GM19351 (cell line): ENCODE measurements around the gene SBK3.
"Not testable (repeated sequence)": the region's sequence is repeated elsewhere in the genome, so short reads cannot be mapped to it uniquely, and the experiment has no call there.

Experiments used
- ATAC-seq: cut with Tn5 transposase; IDR thresholded peaks from one replicate; pipeline ENCODE4 v1.9.1; 2021; ENCODE audit warnings: mild to moderate bottlenecking, moderate library complexity; ENCODE audit not compliant: unreplicated experiment

Gene SBK3

DNA sequence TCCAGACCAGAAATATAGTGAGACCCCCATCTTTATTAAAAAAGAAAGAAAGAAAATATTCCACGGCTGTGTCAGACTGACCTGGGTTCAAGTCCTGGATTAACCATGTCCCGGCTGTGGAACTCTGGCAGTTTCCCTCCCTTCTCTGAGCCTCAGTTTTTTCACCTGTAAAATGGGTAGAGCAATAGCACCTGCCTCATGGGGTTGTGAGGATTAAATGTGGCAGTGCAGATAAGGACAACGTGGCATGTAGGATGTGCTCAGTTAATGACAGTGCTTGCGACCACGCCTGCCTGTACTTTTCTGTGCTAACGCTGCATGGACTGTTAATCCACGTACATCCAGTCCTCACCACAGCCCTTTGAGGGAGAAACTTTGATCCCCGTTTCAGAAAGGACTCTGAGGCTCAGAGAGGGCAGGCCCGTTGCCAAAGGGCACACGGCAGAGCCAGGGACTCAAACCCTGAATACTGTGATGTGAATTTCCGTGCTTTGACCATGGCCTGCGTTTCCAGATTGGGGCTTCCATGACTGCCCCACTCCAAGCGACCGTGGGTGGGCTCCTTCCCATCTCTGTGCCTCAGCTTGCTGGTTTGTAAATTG is 24.6 kb downstream of the SBK3 start:
- ATAC-seq: no peak

DNA sequence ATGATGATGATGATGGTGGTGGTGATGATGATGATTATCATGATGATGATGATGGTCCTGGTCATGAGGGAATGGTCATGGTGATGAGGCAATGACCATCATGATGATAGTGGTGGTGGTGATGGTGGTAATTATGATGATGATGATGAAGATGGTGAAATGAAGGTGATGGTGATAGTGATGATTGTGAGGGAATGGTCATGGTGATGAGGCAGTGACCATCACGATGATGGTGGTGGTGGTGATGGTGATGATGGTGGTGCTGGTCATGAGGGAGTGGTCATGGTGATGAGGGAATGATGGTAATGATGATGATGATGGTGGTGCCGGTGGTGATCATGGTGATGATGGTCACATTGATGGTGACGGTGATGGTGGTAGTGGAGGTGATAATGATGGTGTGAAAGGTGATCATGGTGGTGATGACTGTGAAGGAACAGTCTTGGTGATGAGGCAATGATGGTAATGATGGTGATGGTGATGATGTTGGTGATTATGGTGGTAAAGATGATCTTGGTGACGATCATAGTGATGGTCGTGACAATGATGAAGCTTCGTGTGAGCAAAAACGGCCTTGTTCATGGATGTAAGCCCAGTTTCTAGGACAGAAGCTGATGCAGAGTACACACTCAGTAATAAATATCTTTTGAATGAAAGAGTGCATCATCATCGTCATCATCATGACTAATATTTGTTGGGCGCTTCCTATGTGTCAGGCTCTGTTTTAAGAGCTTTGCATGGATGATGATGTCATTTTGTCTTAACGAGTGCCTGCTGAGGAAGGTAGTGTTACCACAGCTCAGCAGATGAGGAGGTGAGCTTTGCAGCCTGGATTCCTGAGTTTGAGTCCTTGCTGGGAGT is 25.7 kb downstream of the SBK3 start:
- ATAC-seq: no peak

DNA sequence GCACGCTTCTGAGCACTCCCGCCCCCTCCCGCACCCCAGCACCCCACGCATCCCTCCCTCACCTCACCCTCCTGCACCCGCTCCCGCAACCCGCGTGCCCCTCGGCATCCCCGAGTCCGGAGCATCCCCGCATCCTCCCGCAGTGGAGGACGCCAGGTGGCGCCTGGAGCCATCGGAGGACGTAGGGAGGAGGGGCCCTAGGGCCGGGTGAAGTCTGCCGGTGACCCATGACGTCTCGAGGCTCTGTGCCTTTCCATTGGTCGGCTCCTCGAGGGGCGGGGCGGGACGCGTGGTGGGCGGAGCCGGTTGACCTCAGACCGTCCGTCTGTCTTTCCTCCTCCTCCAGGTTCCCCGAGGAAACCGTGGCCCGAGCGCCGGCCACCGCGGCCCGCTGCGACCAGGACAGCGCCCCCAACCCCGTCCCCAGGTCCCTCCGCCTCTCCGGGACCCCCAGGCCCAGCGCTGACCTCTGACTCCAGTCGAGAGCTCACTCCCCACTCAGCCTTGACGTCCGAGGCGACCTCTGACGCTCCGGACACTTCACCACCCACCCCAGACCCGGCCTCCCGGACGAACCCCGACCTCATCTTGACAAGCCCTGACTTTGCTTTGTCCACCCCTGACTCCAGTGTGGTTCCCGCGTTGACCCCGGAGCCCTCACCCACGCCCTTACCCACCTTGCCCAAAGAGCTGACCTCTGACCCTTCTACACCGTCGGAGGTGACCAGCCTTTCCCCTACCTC is 28.3 kb downstream of the SBK3 start:
- ATAC-seq: peak; percentile 99

DNA sequence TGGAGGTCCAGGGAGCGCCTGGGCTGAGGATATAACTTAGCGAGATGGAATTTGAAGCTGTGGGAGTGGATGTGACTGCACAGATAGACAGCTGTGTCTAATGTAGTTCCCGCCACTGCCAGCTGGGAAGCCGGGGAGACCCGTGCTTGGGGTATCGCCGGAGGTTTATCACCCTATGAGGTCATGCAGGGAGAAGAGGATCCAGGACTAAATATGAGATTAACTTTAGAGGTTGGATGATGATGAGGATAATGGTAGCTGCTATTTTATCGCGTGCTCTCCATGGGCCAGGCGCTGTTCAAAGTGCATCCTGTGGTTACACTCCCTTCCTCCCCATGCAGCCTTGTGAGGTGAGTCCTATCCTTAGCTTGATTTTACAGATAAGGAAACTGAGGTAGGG is 37.2 kb downstream of the SBK3 start:
- no peak for ATAC-seq

DNA sequence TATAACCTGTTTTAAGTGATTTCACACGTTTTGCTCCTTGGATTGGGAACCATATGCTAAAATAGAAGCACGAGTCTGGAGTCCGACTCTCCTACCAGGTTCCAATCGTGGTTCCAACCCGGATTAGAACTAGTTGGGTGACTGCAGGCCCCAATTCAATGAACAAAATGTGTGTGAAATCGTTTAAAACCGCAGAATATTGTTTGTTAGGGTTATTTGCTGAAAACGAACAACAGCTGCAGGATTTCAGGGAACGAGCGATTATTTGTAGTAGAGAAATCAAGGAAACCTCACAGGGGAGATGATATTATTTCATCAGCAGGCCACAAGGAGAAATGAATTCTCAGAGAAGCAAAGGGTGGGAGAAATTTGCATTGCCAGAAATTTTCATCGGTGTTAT is 40.4 kb downstream of the SBK3 start:
- no peak for ATAC-seq

DNA sequence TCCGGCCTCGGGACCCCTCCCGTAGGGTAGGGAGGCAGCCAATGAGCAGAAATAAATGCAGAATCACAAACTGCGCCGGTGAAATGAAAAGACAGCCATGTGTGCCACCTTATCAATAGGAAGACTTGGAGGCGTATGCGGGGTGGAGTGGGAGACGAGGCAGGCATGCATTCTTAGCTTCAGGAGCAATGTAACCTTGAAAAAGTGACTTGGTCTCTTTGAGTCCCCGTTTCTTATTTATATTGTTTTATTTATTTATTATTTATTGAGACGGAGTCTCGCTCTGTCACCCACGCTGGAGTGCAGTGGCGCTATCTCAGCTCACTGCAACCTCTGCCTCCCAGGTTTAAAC is 41.1 kb downstream of the SBK3 start:
- ATAC-seq: no peak

DNA sequence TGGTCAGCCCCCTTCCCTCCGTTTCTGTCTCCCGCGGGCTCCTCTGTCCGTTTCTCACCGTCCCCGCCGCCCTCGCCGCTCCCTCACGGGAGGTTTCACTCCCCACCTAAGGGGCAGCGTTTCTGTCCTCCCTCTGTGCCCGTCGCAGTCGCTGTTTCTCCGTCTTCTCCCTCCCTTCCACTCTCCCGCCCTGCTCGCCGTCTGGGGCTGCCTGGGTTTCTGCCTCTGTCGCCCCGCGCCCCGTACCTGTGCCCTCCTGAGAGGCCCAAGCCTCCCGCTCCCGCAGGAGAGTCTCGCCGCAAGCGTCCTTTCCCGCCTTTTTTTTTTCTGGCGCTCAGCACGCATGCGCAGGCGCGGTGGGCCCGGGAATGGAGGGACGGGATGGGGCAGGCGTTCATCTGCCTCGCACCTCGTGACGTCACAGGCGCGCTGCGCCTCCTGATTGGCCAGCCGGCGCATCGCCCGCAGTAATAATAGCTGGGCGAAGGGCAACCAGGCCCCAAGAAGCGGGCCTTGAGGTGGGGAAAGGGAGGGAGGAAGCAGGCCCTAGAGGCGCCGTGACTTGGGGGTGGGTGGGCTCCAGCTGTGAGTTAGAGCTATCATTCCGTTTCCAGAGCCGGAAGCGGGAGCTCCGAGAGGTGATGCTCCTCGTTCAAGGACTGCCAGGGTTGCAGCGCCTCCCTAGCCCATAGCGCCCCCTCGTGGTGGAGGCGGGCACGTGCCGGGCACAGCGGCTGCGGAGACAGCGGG is 41.7 kb downstream of the SBK3 start:
- peak; percentile 90 for ATAC-seq

DNA sequence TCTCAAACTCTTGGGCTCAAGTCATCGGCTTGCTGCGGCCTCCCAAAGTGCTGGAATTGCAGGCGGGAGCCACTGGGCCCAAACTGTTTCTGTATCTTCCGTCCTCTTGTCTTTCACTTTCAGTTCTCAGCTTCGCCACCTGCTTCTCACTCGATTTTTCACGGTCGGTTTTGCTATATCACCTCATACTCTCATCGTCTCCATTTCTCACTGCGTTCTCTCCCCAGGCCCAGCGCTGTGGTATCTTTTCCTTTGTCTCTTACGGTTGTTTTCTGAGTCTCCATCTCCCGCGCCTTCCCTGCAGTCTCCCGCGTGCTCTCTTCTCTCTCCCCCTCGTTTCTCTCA is 42.2 kb downstream of the SBK3 start:
- ATAC-seq: no peak

DNA sequence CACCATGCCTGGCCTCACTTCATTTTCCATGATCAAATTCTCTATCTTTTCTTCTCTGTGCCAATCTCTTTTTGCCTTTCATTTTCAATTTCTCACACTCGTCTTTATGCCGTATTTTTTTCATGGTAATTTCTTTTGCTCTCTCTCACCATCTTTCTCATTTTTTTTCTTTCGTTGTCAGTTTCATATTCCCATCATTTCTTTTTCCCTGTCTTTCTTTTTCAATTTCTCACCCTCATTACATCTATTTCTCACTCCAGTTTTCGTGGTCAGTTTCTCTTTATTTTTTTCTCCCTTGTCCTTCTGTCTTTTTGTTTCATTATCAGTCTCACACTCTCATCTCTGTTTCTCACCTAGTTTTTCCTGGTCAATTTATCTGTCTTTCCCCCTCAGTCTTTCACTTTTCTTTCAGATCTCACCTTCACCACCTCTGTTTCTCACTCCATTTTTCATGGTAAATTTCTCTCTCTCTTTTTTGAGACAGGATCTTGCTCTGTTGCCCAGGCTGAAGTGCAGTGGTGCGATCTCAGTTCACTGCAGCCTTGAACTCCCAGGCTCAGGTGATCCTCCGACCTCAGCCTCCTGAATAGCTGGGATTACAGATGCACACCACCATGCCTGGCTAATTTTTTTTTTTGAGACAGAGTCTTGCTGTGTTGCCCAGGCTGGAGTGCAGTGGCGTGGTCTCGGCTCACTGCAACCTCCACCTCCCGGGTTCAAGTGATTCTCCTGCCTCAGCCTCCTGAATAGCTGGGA is 43.0 kb downstream of the SBK3 start:
- no peak for ATAC-seq

DNA sequence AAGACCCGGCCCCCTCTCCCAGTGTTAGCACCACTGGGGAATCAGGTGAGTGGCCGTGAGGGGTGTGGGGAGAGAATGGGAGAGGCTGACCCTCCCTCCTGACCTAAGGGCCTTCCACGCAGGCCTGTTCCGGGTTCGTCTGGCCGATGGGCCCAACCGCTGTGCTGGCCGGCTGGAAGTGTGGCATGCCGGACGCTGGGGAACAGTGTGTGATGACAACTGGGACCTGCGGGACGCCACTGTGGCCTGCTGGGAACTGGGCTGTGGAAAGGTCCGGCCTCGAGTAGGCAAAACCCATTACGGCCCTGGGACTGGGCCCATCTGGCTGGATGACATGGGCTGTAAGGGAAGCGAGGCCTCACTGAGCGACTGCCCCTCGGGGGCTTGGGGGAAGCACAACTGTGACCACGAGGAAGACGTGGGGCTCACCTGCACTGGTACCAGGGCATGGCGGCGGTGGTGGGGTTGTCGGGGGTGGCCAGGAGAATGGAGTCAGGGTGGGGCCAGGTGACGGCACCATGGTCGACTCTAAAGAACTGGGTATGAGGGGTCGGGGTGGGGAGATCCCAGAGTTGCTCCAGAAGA is 44.9 kb downstream of the SBK3 start:
- ATAC-seq: no peak

DNA sequence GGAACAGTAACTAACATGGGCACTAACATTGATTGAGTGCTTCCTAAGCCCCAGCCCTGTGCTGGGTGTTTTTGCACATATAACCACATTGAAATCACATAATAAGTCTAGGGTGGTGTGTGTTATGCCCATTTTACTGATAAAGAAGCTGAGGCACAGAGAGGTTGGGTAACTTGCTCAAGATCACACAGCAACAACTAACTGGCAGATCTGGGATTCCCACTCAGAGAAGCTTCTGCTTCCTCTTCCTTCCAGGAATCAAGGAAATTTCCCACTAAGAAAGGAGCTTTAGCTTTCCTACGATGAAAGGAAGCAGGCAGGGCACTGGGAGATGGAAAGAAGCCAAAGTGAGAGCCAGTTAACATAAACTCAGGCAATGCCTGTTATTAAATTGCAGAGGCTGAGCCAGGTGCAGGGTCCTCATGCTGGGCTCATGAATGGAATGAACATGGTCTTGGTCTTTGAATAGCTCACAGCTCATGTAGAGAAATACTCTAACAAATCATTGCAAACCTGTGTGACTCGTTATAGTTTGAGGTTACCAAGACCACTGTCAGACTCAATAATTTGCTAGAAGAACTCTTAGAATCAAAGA is 47.0 kb downstream of the SBK3 start:
- no peak for ATAC-seq

DNA sequence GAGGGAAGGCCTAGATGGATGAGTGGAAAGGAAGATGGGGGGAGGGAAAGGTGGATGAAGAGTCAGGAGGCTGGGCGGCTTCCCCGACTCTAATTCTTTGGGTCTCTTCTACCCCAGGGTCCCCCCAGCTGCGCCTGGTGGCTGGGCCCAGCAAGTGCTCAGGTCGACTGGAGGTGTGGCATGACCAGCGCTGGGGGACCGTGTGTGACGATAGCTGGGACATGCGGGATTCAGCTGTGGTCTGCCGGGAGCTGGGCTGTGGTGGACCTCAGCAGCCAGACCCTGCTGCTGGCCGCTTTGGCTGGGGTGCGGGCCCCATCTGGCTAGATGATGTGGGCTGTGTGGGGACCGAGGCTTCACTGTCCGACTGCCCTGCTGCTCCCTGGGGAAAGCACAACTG is 47.6 kb downstream of the SBK3 start:
- no peak for ATAC-seq

DNA sequence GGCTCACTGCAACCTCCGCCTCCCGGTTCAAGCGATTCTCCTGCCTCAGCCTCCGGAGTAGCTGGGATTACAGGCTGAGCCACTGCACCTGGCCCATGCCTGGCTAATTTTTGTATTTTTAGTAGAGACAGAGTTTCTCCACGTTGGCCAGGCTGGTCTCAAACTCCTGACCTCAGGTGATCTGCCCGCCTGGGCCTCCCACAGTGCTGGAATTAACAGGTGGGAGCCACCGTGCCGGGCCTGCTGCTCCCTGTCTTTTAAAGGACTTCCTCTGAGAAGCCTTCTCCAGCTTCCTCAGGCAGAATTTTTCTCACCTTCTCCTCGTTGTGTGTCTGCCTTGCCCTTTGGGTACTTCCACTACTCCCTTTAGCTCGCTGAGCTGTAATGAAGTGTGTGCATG is 48.5 kb downstream of the SBK3 start:
- ATAC-seq: not testable (repeated sequence)

DNA sequence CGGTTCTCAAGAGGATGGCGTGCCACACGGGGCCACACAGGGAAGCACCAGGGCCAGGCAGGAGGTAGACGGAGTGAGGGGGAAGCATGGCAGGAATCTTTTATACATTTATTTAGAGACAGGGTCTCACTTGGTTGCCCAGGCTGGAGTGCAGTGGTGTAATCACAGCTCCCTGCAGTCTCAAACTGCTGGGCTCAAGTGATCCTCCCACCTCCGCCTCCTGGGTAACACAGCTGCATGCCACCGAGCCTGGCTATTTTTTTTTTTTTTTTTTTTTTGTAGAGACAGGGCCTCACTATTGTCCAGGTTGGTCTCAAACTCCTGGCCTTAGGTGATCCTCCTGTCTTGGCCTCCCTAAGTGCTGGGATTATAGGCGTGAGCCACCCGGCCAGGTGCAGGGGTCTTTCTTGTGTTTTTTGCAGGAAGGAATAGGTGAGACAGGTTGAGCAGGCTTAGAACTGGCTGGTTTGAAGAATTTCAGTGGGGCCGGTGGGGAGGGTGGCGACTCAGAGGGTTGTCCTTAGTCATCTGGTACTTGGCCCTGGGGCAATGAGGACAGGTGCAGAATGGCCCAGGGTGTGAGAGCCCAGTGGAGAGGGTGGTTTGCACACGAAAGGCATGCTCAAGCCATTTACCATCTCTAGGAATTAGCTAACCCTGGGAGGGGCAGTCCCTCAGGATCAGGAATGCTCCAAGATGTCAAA is 49.5 kb downstream of the SBK3 start:
- ATAC-seq: no peak

DNA sequence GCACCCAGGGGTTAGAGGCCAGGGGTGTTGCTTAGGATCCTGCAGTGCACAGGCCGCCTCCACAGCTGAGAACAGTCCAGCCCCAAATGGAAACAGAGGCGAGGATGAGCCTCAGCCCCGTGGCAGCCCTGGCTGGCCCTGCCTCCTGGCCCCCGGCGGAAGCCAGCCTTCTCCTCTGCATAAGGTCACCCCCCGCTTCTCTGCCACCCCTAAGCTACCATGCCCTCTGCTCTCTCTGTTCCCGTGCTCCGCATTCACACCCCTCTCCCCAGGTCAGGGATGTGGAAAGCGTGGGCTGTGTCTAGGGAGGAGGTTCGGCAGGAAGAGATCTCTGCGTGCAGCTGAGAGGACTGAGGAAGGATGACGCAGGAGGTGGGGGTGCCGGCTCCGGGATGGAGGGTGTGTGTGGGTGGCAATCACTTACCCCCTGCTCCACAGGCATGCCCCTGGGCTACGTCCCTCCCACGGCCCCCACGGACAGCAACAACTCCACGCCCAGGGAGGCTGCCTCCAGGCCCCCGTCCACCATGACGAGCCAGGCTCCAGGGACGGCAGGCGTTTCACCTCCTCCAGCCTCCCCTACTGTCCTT is 51.1 kb downstream of the SBK3 start:
- ATAC-seq: no peak

DNA sequence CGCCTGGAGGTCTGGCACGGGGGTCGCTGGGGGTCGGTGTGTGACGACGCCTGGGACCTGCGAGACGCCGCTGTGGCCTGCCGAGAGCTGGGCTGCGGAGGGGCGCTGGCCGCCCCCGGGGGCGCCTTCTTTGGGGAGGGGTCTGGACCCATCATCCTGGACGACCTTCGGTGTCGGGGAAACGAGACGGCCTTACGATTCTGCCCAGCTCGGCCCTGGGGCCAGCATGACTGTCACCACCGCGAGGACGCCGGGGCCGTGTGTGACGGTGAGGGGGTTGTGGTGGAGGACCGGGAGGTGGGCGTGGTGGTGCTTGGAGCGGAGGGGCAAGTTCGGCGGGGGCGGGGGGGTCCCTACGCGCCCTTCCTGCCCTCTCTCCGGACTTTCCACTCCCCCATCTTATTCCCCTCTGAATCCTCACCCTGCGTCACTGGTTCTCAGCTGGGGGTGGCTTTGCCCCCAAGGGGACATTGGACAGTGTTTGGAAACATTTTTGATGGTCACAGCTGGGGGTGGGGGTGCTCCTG is 51.6 kb downstream of the SBK3 start:
- ATAC-seq: no peak

DNA sequence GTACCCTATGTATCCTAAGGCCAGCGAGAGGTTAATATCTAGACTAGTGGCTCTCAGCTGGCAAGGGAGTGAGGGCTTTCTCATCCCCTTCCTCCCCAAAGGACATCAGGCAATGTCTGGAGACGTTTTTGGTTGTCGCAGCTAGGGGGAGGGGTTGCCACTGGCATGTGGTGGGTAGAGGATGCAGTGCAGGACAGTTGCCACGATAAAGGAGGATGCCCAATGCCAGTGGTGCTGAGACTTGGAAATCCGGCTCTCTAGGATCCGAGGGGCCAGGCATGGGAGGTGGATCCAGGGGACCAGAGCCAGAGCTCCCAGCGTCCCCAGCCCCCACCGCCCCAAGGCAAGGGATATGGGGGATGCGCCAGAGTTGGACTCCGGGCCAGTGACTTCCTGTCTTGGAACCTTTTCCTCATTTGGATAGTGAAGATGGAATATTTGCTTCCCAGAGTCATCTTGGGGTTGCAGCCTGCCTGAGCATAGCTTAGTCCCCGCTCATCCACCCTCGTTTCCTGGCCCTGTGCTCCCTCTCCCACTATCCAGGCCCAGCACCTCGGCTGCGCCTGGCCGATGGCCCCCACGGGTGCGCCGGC is 52.2 kb downstream of the SBK3 start:
- ATAC-seq: no peak

DNA sequence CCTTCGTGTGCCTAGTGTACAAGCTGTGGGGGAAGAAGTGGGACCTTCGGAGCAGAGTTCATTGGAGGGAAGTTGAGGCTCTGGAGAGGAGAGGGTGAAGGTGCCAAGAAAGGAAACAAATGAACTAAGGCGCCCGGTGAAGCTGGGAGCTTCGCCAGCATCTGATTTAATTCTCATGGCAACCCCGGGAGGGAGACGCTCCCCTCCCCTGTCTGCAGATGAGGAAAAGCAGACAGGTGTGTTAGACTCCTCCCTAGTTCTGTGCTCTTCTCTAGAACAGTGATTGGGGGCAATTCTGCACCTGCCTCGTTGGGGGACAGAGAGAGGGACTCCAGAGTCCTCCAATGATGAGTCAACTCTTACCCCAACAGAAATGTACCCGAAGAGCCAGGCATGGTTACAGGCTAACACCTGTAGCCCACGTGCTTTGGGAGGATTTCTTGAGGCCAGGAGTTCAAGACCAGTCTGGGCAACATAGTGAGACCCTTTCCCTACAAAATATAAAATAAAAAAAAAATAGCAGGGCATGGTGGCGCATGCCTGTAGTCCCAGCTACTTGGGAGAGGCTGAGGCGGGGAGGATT is 52.9 kb downstream of the SBK3 start:
- no peak for ATAC-seq
